H1 (cell line): ENCODE measurements around the gene TUT1. TPM values are rescaled to one million over a fixed set of nuclear protein-coding genes. Genes with fewer than 3 reads are reported as not detected.
A peak's percentile ranks its signal among the peaks of the same experiment; 100 is the strongest.

Source experiments
- CTCF ChIA-PET: fragments of 300-600 bp; sonication (Branson Sonifier 250); formaldehyde crosslinking; loops from one replicate; lab custom pipeline; 2021; ENCODE audit not compliant: partially characterized antibody; lab: Charles Lee
- POLR2A ChIA-PET: fragments of 300-600 bp; sonication (Branson Sonifier 250); formaldehyde crosslinking; loops from one replicate; lab custom pipeline; 2021; ENCODE audit warnings: inconsistent platforms; ENCODE audit not compliant: partially characterized antibody; lab: Charles Lee
- DNase-seq, 2 experiments: peaks; one replicate each; pipeline versions ENCODE4 v3.0.0 to v3.0.0-alpha.2; 2010 to 2022; ENCODE audit warnings: low spot score in 2 of 2, low read depth in 1 of 2, mixed read lengths in 1 of 2
- FAIRE-seq: peaks from 2 replicates; lab custom pipeline; 2011; peaks lifted over from hg19 to GRCh38; lab: Jason Lieb, UNC
- H2AFZ ChIP-seq: 2 replicates; pipeline ENCODE4 v1.8.1; 2012; ENCODE audit warnings: low read length, inconsistent platforms
- H2AK5ac ChIP-seq: 2 replicates; pipeline ENCODE4 v1.6.1; 2013; ENCODE audit warnings: low read depth, low read length
- H2BK120ac ChIP-seq: replicated peaks from 2 replicates; pipeline ENCODE3; 2013; ENCODE audit warnings: low read depth, low read length, inconsistent platforms
- H2BK12ac ChIP-seq: 2 replicates; pipeline ENCODE4 v1.6.1; 2013; ENCODE audit warnings: low read depth, low read length
- H2BK15ac ChIP-seq: 2 replicates; pipeline ENCODE4 v1.6.1; 2013; ENCODE audit warnings: low read length
- H2BK20ac ChIP-seq: 2 replicates; pipeline ENCODE4 v1.6.1; 2013; ENCODE audit warnings: low read length
- H2BK5ac ChIP-seq: 2 replicates; pipeline ENCODE4 v1.6.1; 2013; ENCODE audit warnings: low read depth, low read length
- H3K14ac ChIP-seq: 2 replicates; pipeline ENCODE4 v1.6.1; 2013; ENCODE audit warnings: inconsistent platforms; ENCODE audit not compliant: insufficient read length
- H3K18ac ChIP-seq: 2 replicates; pipeline ENCODE4 v1.6.1; 2013; ENCODE audit warnings: low read length; ENCODE audit errors: extremely low read depth
- H3K23ac ChIP-seq: 2 replicates; pipeline ENCODE4 v1.6.1; 2013; ENCODE audit warnings: inconsistent platforms; ENCODE audit not compliant: insufficient read length
- H3K23me2 ChIP-seq: 2 replicates; pipeline ENCODE4 v1.6.1; 2013; ENCODE audit warnings: low read depth, low read length
- H3K27ac ChIP-seq: 2 replicates; pipeline ENCODE4 v1.6.1; 2011; ENCODE audit warnings: low read depth, low read length, inconsistent platforms
- H3K27me3 ChIP-seq, 4 experiments: replicated peaks in 1 of 4; 1 replicate in 1 of 4; 2 replicates in 3 of 4; pipeline versions ENCODE4 v1.6.1 to v1.8.1; 2011 to 2013; ENCODE audit warnings: low read length in 3 of 4, mild to moderate bottlenecking in 3 of 4, inconsistent platforms in 2 of 4, mixed read lengths in 2 of 4, moderate library complexity in 1 of 4; ENCODE audit not compliant: control insufficient read depth in 3 of 4, insufficient read depth in 3 of 4; ENCODE audit errors: extremely low read depth in 1 of 4
- H3K36me3 ChIP-seq, 4 experiments: 2 replicates each; pipeline versions ENCODE4 v1.6.1 to v1.8.1; 2011 to 2013; ENCODE audit warnings: mild to moderate bottlenecking in 4 of 4, low read length in 3 of 4, moderate library complexity in 2 of 4, control low read depth in 1 of 4, inconsistent platforms in 1 of 4; ENCODE audit not compliant: insufficient read depth in 4 of 4, control insufficient read depth in 2 of 4
- H3K4ac ChIP-seq: replicated peaks from 2 replicates; pipeline ENCODE3; 2013; ENCODE audit warnings: low read length, low read depth, mixed read lengths, inconsistent platforms; ENCODE audit not compliant: insufficient read length
- H3K4me1 ChIP-seq, 4 experiments: replicated peaks in 1 of 4; 1 replicate in 1 of 4; 2 replicates in 3 of 4; pipeline versions ENCODE4 v1.6.1 to v1.8.1; 2011 to 2013; ENCODE audit warnings: low read length in 3 of 4, inconsistent platforms in 2 of 4, mixed read lengths in 1 of 4; ENCODE audit not compliant: insufficient read depth in 4 of 4, control insufficient read depth in 3 of 4
- H3K4me2 ChIP-seq, 2 experiments: 2 replicates each; pipeline versions ENCODE4 v1.6.1 to v1.8.1; 2011 to 2013; ENCODE audit warnings: low read depth in 2 of 2, low read length in 2 of 2, control low read depth in 1 of 2, inconsistent platforms in 1 of 2, mild to moderate bottlenecking in 1 of 2; ENCODE audit not compliant: insufficient read depth in 1 of 2
- H3K4me3 ChIP-seq, 4 experiments: fragments of 200-600, 300-600 bp in 1 of 4; sonication (generic), shearing (Covaris generic), sonication (Bioruptor Twin) in 1 of 4; 2 replicates each; pipeline versions ENCODE4 v1.5.1 to v1.8.1; 2011 to 2016; ENCODE audit warnings: low read length in 4 of 4, low read depth in 3 of 4, control low read depth in 2 of 4, inconsistent platforms in 2 of 4, mild to moderate bottlenecking in 2 of 4, mixed read lengths in 1 of 4, moderate library complexity in 1 of 4; ENCODE audit not compliant: insufficient read depth in 2 of 4; ENCODE audit errors: extremely low read depth in 1 of 4
- H3K56ac ChIP-seq: replicated peaks from 2 replicates; pipeline ENCODE3; 2013; ENCODE audit warnings: low read depth, mild to moderate bottlenecking, mixed read lengths, low read length, inconsistent platforms; ENCODE audit not compliant: insufficient read length
- H3K79me1 ChIP-seq: 2 replicates; pipeline ENCODE4 v1.6.1; 2013; ENCODE audit warnings: low read depth, low read length, control low read depth
- H3K79me2 ChIP-seq, 2 experiments: 2 replicates each; pipeline versions ENCODE4 v1.6.1 to v1.8.1; 2012 to 2013; ENCODE audit warnings: low read length in 2 of 2, mild to moderate bottlenecking in 2 of 2, inconsistent platforms in 1 of 2; ENCODE audit not compliant: insufficient read depth in 2 of 2, control insufficient read depth in 1 of 2
- H3K9ac ChIP-seq, 4 experiments: replicated peaks in 1 of 4; 1 replicate in 1 of 4; 2 replicates in 3 of 4; pipeline versions ENCODE4 v1.6.1 to v1.8.1; 2011 to 2013; ENCODE audit warnings: low read depth in 3 of 4, low read length in 3 of 4, control low read depth in 2 of 4, mild to moderate bottlenecking in 2 of 4, moderate library complexity in 2 of 4, inconsistent platforms in 1 of 4; ENCODE audit errors: extremely low read depth in 1 of 4
- H3K9me3 ChIP-seq, 2 experiments: 2 replicates each; pipeline versions ENCODE4 v1.6.1 to v1.8.1; 2012 to 2013; ENCODE audit warnings: mild to moderate bottlenecking in 2 of 2, moderate library complexity in 2 of 2, control low read depth in 1 of 2, inconsistent platforms in 1 of 2, low read depth in 1 of 2, low read length in 1 of 2, mixed read lengths in 1 of 2; ENCODE audit not compliant: insufficient read depth in 2 of 2
- H4K20me1 ChIP-seq, 2 experiments: replicated peaks in 1 of 2; 2 replicates each; pipeline versions ENCODE3 to v1.8.1; 2011 to 2013; ENCODE audit warnings: inconsistent platforms in 2 of 2, low read length in 2 of 2, mild to moderate bottlenecking in 1 of 2; ENCODE audit not compliant: insufficient read depth in 2 of 2, control insufficient read depth in 1 of 2
- H4K5ac ChIP-seq: 2 replicates; pipeline ENCODE4 v1.6.1; 2013; ENCODE audit warnings: low read length, low read depth, mixed read lengths, inconsistent platforms; ENCODE audit not compliant: insufficient read length
- H4K8ac ChIP-seq: 2 replicates; pipeline ENCODE4 v1.8.0; 2013; ENCODE audit warnings: mild to moderate bottlenecking, moderate library complexity, low read length, inconsistent platforms; ENCODE audit not compliant: insufficient read depth; ENCODE audit errors: extremely low read depth
- H4K91ac ChIP-seq: replicated peaks from 2 replicates; pipeline ENCODE3; 2013; ENCODE audit warnings: low read length, mixed read lengths, inconsistent platforms; ENCODE audit not compliant: insufficient read length
- CHD1 ChIP-seq: IDR thresholded peaks from 2 replicates; pipeline ENCODE4 v1.6.1; 2012; ENCODE audit warnings: low read depth, low read length, improper control_type of control experiment
- EZH2 ChIP-seq: fragments of 200-600 bp; sonication (generic); IDR thresholded peaks from 2 replicates; pipeline ENCODE4 v1.7.1; 2012; ENCODE audit warnings: low read depth, mild to moderate bottlenecking, moderate library complexity, low read length, inconsistent platforms; ENCODE audit not compliant: severe bottlenecking
- GABPA ChIP-seq: IDR thresholded peaks from 2 replicates; pipeline ENCODE4 v1.6.1; 2011; ENCODE audit warnings: mild to moderate bottlenecking, low read length, moderate library complexity, borderline replicate concordance; ENCODE audit not compliant: insufficient read depth
- HDAC2 ChIP-seq, 2 experiments: fragments of 300-600 bp in 1 of 2; sonication (generic) in 1 of 2; IDR thresholded peaks; 2 replicates each; pipeline ENCODE4 v1.6.1; 2011 to 2012; ENCODE audit warnings: low read depth in 2 of 2, low read length in 2 of 2, mild to moderate bottlenecking in 2 of 2, moderate library complexity in 2 of 2, borderline replicate concordance in 1 of 2, inconsistent platforms in 1 of 2
- KDM4A ChIP-seq: IDR thresholded peaks from one replicate; pipeline ENCODE4 v1.7.1; 2012; ENCODE audit warnings: low read depth, mild to moderate bottlenecking, moderate library complexity, low read length, inconsistent platforms; ENCODE audit not compliant: severe bottlenecking
- NANOG ChIP-seq: IDR thresholded peaks from 2 replicates; pipeline ENCODE4 v1.6.1; 2011; ENCODE audit warnings: low read length, low read depth, mild to moderate bottlenecking, inconsistent platforms; ENCODE audit not compliant: insufficient read depth, poor library complexity, severe bottlenecking
- POU5F1 ChIP-seq: IDR thresholded peaks from 2 replicates; pipeline ENCODE4 v1.6.1; 2011; ENCODE audit warnings: low read depth, mild to moderate bottlenecking, low read length, moderate library complexity
- RNF2 ChIP-seq: fragments of 200-900, 300-1000 bp; sonication (generic); IDR thresholded peaks from 2 replicates; pipeline ENCODE4 v1.7.1; 2016; ENCODE audit warnings: borderline replicate concordance, low read depth, mild to moderate bottlenecking, antibody characterized with exemption, low read length; ENCODE audit not compliant: poor library complexity, severe bottlenecking; ENCODE audit errors: missing control alignments
- WGBS, 2 experiments: shearing (Covaris generic) in 1 of 2; methylation state at CpG; one replicate each; pipeline versions ENCODE4 v1.1.6 to v1.1.7; 2013 to 2015; ENCODE audit warnings: low lambda C conversion rate in 2 of 2, mixed read lengths in 2 of 2, inconsistent platforms in 1 of 2, low coverage in 1 of 2, missing lambda C conversion rate in 1 of 2; ENCODE audit not compliant: insufficient replicate concordance in 2 of 2, insufficient coverage in 1 of 2, insufficient read length in 1 of 2; ENCODE audit errors: extremely low coverage in 1 of 2, missing lambda C conversion rate in 1 of 2; 5-methylcytosine and 5-hydroxymethylcytosine counted together
- polyA plus RNA-seq, 7 experiments: library from polyadenylated mRNA; depleted of rRNA in 3 of 7; stranded (reverse) in 5 of 7; unstranded in 2 of 7; fragments of >200 nt in 5 of 7; fragments of 200-250 nt in 2 of 7; gene quantifications; 1 replicate in 5 of 7; 2 replicates in 1 of 7; 4 replicates in 1 of 7; pipeline versions ENCODE4 v1.2.1 to v1.2.3, GENCODE V29; 2011 to 2013; ENCODE audit warnings: missing spikeins in 2 of 7, mixed read lengths in 2 of 7
- total RNA-seq: library from RNA; stranded (reverse); fragmentation: NEBNext Ultra II Directional; extraction: Animal tissue kit (Norgen Biotek cat#: 25700); gene quantifications from 2 replicates; pipeline ENCODE4 v1.2.1, GENCODE V29; 2021
- TF ChIP-seq, protein P1 (sequence below): IDR thresholded peaks from 2 replicates; pipeline ENCODE4 v1.6.1; 2012; ENCODE audit warnings: low read length, inconsistent platforms

Gene TUT1
- total and polyA plus RNA-seq, 2 of the 8 experiments (the other 6 are each of a cell fraction or from before 2014, with no cell fraction given), result 17.8 to 24.6 TPM

DNA sequence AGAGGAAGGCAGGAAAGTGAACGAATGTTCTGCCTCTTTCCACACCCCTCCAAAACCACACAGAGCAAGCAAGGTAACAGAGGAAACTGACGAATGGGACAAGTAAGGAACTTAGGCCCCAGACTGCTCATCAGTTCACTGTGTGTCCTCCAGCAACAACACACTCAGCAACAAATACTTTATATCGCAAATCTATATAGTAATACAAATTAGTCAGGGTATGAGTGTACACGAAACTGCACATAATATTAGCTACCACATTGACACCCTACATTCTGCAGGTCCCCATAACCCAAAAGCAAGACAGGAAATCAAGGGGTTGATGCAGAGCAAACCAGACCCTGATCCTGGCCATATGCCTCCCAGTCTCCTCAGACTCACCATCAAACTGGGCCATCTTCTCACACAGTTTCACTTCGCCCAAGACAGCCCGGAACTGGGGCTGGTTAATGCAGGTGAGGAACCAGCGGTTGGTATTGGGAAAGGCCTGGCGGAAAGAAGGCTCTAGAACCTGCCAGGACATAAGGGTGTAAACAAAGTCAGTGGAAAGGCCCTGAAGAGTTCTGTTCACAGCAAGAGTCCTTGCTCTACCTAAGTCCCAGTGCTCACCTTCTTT is 24.2 kb downstream of the TUT1 start:
- no peak overlapping the region for H4K8ac ChIP-seq
- H3K79me2 ChIP-seq, result peaks cover 0 to 61% of the 10 kb centered on the region in 2 experiments; a peak in 3 of 4 replicates
- 0 out of 7 replicates have a peak overlapping the region, but pooled peaks of 1 of the 4 experiments have one; percentile 13 for H3K9ac ChIP-seq
- no peak overlapping the region for H2BK5ac ChIP-seq
- no peaks in the 10 kb centered on the region; the same call in 1 of the 2 replicates for H3K79me1 ChIP-seq
- POLR2A ChIA-PET, result interaction anchor here (0.6 to 20.7 kb wide), 9 partner anchors 2 to 270 kb away, joined by 3 to 336 read pairs (median 4); partner anchors contain the start of genes C11orf98, CSKMT and EEF1G
- H3K4me2 ChIP-seq, result no peak overlapping the region
- no peak overlapping the region for H3K18ac ChIP-seq
- no peak overlapping the region for H3K56ac ChIP-seq
- no peak overlapping the region for H2BK12ac ChIP-seq
- no peak overlapping the region for H3K4me3 ChIP-seq
- CTCF ChIA-PET, result interaction anchor here (2.9 to 3.0 kb wide), 2 partner anchors 24 to 143 kb away, joined by 13 to 17 read pairs; no protein-coding TSS in a partner anchor
- no peaks in the 10 kb centered on the region; the same call in 1 of the 2 replicates for H3K23me2 ChIP-seq
- no peak overlapping the region for H2AK5ac ChIP-seq
- H4K91ac ChIP-seq, result no peak overlapping the region
- H2BK120ac ChIP-seq, result no peak overlapping the region
- H2BK20ac ChIP-seq, result no peak overlapping the region
- FAIRE-seq (no peak), DNase-seq (no peak)
- no peaks in the 10 kb centered on the region for H3K9me3 ChIP-seq
- 92% methylated on average over 8 of the region's 8 CpGs; no CpG with 5 or more reads in 1 of the 2 experiments for WGBS, 2 experiments
- no peak overlapping the region for H3K14ac ChIP-seq
- peaks cover 2 to 6% (median 2%) of the 10 kb centered on the region in 4 experiments; a peak in 3 of 7 replicates for H3K4me1 ChIP-seq
- H3K4ac ChIP-seq, result no peak overlapping the region
- H4K20me1 ChIP-seq, result peaks cover 18 to 41% of the 10 kb centered on the region in 2 experiments
- no peak overlapping the region for H2AFZ ChIP-seq
- H3K23ac ChIP-seq, result no peak overlapping the region
- H3K27ac ChIP-seq, result no peak overlapping the region
- H3K27me3 ChIP-seq, result no peaks in the 10 kb centered on the region
- H4K5ac ChIP-seq, result no peak overlapping the region
- no peak overlapping the region for H2BK15ac ChIP-seq
- H3K36me3 ChIP-seq, result peaks cover 50 to 93% (median 74%) of the 10 kb centered on the region in 4 experiments
- TF ChIP-seq, protein P1, sequence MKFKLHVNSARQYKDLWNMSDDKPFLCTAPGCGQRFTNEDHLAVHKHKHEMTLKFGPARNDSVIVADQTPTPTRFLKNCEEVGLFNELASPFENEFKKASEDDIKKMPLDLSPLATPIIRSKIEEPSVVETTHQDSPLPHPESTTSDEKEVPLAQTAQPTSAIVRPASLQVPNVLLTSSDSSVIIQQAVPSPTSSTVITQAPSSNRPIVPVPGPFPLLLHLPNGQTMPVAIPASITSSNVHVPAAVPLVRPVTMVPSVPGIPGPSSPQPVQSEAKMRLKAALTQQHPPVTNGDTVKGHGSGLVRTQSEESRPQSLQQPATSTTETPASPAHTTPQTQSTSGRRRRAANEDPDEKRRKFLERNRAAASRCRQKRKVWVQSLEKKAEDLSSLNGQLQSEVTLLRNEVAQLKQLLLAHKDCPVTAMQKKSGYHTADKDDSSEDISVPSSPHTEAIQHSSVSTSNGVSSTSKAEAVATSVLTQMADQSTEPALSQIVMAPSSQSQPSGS, result no peak
- TF ChIP-seq CHD1 (no peak), RNF2 (no peak), HDAC2 (IDR thresholded peaks at IDR 0.05; ENCODE audit: borderline replicate concordance in 1 of 2, low read depth in 2 of 2, low read length in 2 of 2) (no peak), EZH2 (no peak), NANOG (no peak), KDM4A (no peak), POU5F1 (no peak), GABPA (no peak)
